IPS-18a (cell line): ENCODE results near the gene PUM1.

ENCODE experiments used
- H3K27ac ChIP-seq: one replicate; pipeline ENCODE4 v1.5.1; 2013; ENCODE audit warnings: low read length
- H3K27me3 ChIP-seq: one replicate; pipeline ENCODE4 v1.6.1; 2013; ENCODE audit warnings: mild to moderate bottlenecking, low read length; ENCODE audit not compliant: control insufficient read depth, insufficient read depth
- H3K36me3 ChIP-seq: one replicate; pipeline ENCODE4 v1.6.1; 2013; ENCODE audit warnings: low read depth, low read length; ENCODE audit not compliant: control insufficient read depth
- H3K4me1 ChIP-seq: one replicate; pipeline ENCODE4 v1.6.1; 2013; ENCODE audit warnings: low read depth, low read length; ENCODE audit not compliant: control insufficient read depth
- H3K4me3 ChIP-seq: one replicate; pipeline ENCODE4 v1.5.1; 2013; ENCODE audit warnings: low read length
- H3K9ac ChIP-seq: one replicate; pipeline ENCODE4 v1.6.1; 2013; ENCODE audit warnings: mild to moderate bottlenecking, low read length, moderate library complexity
- H3K9me3 ChIP-seq: one replicate; pipeline ENCODE4 v1.6.1; 2013; ENCODE audit warnings: low read depth, low read length; ENCODE audit not compliant: control insufficient read depth

Gene PUM1

DNA sequence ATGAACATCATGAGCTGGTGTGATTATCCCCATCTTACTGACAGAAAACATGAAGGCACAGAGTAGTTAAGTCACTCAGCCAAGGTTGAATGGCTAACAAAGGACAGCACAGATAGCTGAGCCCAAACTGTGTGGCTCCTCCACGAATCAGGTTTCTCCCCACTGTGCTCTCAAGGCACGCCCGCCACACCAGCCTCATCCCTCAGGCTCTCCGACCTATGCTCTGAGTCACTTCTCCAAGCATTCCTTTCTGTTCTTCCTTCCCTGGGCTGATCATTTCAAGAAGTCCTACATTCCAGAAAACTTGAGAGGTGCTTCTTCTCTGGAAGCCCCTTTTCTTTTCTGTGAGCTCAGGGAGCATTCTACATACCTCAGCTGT is 131.7 kb downstream of the PUM1 start:
- Histone ChIP-seq H3K9me3 (no peaks in the 10 kb centered on the region), H3K27me3 (no peaks in the 10 kb centered on the region), H3K4me3 (no peak overlapping the region), H3K36me3 (peaks cover 57% of the 10 kb centered on the region), H3K4me1 (no peaks in the 10 kb centered on the region), H3K27ac (no peak overlapping the region), H3K9ac (no peak overlapping the region)

GRCh38 chr1:30930631-30931173 is 134.8 kb downstream of the PUM1 start:
- Histone ChIP-seq H3K27me3 (no peaks in the 10 kb centered on the region), H3K9ac (no peak overlapping the region), H3K4me3 (no peak overlapping the region), H3K27ac (no peak overlapping the region), H3K36me3 (peaks cover 38% of the 10 kb centered on the region), H3K4me1 (no peaks in the 10 kb centered on the region), H3K9me3 (no peaks in the 10 kb centered on the region)

GRCh38 chr1:30929944-30930525 is 135.5 kb downstream of the PUM1 start:
- Histone ChIP-seq H3K27me3 (no peaks in the 10 kb centered on the region), H3K4me1 (no peaks in the 10 kb centered on the region), H3K27ac (no peak overlapping the region), H3K9ac (no peak overlapping the region), H3K36me3 (peaks cover 33% of the 10 kb centered on the region), H3K4me3 (no peak overlapping the region), H3K9me3 (no peaks in the 10 kb centered on the region)

DNA sequence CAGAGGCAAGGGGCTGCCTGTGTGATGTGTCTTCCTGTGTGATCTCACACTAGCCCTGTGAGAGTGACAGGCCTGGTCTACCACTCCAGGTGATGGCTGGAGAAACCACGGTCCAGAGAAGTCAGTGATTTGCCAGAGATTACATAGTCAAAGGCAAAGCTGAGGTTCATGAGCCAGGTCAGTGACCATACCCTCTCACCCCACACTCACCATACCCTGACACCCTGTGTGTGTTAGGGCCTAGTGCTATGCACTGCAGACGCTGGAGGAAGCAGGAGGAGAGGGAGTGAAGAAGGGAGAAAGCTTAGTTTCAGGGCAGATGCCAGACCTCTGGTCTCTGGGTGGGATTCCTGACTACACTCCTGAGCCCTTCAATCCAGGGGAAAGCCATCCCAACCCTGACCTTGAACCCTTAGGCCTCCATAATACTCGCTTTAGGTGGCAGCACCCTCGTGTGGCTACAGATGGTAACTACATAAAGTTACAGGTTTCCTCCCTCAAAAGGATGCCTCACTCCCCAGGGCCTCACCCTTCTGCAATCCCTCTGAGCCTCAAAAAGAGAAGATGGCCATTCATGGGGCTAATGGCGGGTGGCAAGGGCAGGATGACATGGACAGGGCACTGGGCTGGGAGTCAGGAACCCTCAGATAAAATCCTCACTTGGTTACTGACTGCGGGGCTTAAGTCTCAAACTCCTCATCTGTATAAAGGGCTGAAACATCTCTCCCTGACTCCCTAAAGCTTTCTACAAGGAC is 136.2 kb downstream of the PUM1 start:
- H3K9ac ChIP-seq = no peak overlapping the region

GRCh38 chr1:30928789-30929134 is 136.8 kb downstream of the PUM1 start:
- Histone ChIP-seq H3K9me3 (no peaks in the 10 kb centered on the region), H3K4me3 (no peak overlapping the region), H3K27me3 (no peaks in the 10 kb centered on the region), H3K9ac (no peak overlapping the region), H3K27ac (no peak overlapping the region), H3K36me3 (peaks cover 20% of the 10 kb centered on the region), H3K4me1 (no peaks in the 10 kb centered on the region)

More for the DNA sequence above, 136.2 kb downstream of the PUM1 start:
- Histone ChIP-seq H3K36me3 (peaks cover 26% of the 10 kb centered on the region), H3K27ac (no peak overlapping the region), H3K4me1 (no peaks in the 10 kb centered on the region), H3K4me3 (no peak overlapping the region), H3K27me3 (no peaks in the 10 kb centered on the region), H3K9me3 (no peaks in the 10 kb centered on the region)

- no peaks in the 10 kb centered on the region for H3K4me1 ChIP-seq
- no peak overlapping the region for H3K9ac ChIP-seq
- H3K4me3 ChIP-seq = no peak overlapping the region
- no peaks in the 10 kb centered on the region for H3K9me3 ChIP-seq
- H3K27ac ChIP-seq = no peak overlapping the region
- no peaks in the 10 kb centered on the region for H3K27me3 ChIP-seq
- peaks cover 15% of the 10 kb centered on the region for H3K36me3 ChIP-seq
Observed at GRCh38 chr1:30928171-30928570, 137.3 kb downstream of the PUM1 start.

DNA sequence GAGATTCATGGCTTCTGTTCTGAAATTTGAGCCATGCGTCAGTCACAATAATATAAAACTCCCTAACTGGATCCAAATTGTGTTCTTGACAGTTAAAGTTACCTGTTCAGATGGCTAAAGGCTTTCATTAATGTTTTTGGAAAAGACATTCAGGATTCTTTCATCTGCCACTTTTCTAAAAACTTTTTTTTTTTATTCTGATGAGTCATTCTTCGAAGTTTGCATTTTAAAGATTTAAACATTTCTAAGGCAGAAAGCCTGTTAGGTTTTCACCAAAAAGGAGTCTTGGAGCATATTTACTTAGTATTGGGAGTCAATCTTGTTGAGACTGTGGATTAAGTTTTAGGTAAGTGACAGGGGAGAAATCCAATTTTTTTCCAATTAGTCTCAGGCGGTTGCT is 138.1 kb downstream of the PUM1 start:
- Histone ChIP-seq H3K9ac (no peak overlapping the region), H3K4me1 (no peaks in the 10 kb centered on the region), H3K9me3 (no peaks in the 10 kb centered on the region), H3K4me3 (no peak overlapping the region), H3K36me3 (peaks cover 10% of the 10 kb centered on the region), H3K27ac (no peak overlapping the region), H3K27me3 (no peaks in the 10 kb centered on the region)

- Histone ChIP-seq H3K36me3 (no peaks in the 10 kb centered on the region), H3K27me3 (no peaks in the 10 kb centered on the region), H3K9me3 (no peaks in the 10 kb centered on the region), H3K27ac (no peak overlapping the region), H3K4me1 (no peaks in the 10 kb centered on the region), H3K4me3 (no peak overlapping the region), H3K9ac (no peak overlapping the region)
Observed at GRCh38 chr1:30923597-30923996, 141.9 kb downstream of the PUM1 start.

DNA sequence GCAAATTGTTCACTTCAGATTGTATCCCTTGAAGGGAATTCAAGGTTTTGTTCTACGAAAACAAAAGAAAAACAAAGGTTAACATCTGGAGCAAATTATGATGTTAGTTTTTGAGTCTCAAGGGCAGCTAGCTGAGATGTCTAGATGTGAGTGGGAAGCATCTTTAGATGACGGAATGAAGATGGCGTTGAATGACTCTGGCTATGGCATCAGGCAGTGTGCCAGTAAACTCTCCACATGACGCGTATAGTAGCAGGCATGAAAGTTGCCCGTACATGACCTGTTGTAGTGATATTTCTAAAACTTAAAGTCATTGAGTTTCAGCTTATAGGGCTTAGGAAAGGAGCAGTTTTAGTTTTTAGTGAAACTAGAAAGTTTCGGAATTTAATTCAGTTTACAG is 144.7 kb downstream of the PUM1 start:
- Histone ChIP-seq H3K27ac (no peak overlapping the region), H3K4me3 (no peak overlapping the region), H3K36me3 (no peaks in the 10 kb centered on the region), H3K27me3 (no peaks in the 10 kb centered on the region), H3K9me3 (no peaks in the 10 kb centered on the region), H3K9ac (no peak overlapping the region), H3K4me1 (no peaks in the 10 kb centered on the region)

DNA sequence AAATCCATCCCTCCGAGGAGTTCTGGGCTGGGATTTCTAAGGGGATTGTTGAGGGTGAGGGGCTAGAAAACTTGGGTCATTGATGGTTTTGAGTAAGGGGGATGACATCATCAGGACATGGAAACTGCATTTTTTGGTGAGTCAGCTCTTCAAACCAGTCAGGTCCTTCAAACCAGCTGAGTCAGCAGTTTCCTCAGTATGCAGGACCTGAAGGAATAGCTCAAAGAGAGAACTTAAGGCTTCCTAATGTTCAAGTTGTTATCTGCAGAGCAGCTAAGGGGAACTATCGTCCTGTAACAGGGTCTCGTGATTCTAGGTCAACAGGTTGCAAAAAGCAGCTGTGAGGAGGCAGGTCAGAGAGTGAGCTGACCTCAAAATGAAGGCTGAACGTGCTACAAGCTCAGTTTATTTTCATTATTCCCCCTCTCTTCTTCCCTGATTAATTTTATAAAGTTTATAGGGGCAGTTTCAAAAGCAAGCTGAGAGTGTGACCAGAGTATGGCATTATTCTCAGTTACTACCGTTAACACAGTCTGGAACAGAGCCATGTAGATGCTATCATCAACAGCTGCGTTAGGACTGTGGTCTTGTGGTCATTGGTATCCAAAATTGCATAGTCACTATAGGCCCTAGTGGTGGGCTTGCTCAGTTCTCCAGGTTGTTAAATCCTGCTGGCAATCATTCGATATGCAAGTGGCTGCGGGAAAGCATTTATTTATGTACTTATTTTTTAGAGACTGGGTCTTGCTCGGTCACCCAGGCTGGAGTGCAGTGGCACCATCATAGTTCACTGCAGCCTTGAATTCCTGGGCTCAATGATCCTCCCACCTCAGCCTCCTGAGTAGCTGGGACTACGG is 146.3 kb downstream of the PUM1 start:
- no peak overlapping the region for H3K9ac ChIP-seq
- H3K27ac ChIP-seq = no peak overlapping the region
- H3K36me3 ChIP-seq = no peaks in the 10 kb centered on the region
- no peaks in the 10 kb centered on the region for H3K27me3 ChIP-seq
- H3K9me3 ChIP-seq = no peaks in the 10 kb centered on the region
- no peak overlapping the region for H3K4me3 ChIP-seq
- no peaks in the 10 kb centered on the region for H3K4me1 ChIP-seq

- no peak overlapping the region for H3K9ac ChIP-seq
- no peak overlapping the region for H3K27ac ChIP-seq
- H3K4me3 ChIP-seq = no peak overlapping the region
- H3K4me1 ChIP-seq = no peaks in the 10 kb centered on the region
- no peaks in the 10 kb centered on the region for H3K36me3 ChIP-seq
- H3K9me3 ChIP-seq = no peaks in the 10 kb centered on the region
- H3K27me3 ChIP-seq = no peaks in the 10 kb centered on the region
Observed at GRCh38 chr1:30916296-30916695, 149.2 kb downstream of the PUM1 start.
